HepG2 (cell line): ENCODE measurements around the gene DIPK1A. TPM values are rescaled to one million over a fixed set of nuclear protein-coding genes. Genes with fewer than 3 reads are reported as not detected.
A peak's percentile ranks its signal among the peaks of the same experiment; 100 is the strongest.

Experiments used
- CEBPG ChIP-seq: IDR thresholded peaks from 2 replicates; pipeline ENCODE4 v1.6.1; 2016
- RARA ChIP-seq: IDR thresholded peaks from 2 replicates; pipeline ENCODE4 v1.6.1; 2016; ENCODE audit warnings: missing genetic modification reagents, missing compliant biosample characterization
- ZBTB1 ChIP-seq: sonication (generic); formaldehyde crosslinking; IDR thresholded peaks from 2 replicates; pipeline ENCODE4 v1.4.0; 2020; ENCODE audit warnings: missing genetic modification reagents, borderline replicate concordance
- ZBTB10 ChIP-seq: sonication (generic); formaldehyde crosslinking; IDR thresholded peaks from 2 replicates; pipeline ENCODE4 v1.4.0; 2020; ENCODE audit warnings: missing genetic modification reagents, borderline replicate concordance
- polyA plus RNA-seq, 8 experiments: library from polyadenylated mRNA; depleted of rRNA in 3 of 8; stranded (reverse) in 7 of 8; unstranded in 1 of 8; fragments of >200 nt; fragmentation: Illumina TruSeq in 4 of 8; extraction: Trizol in 4 of 8; gene quantifications; 2 replicates each; pipeline versions ENCODE4 v1.2.1 to v1.2.3, GENCODE V29; 2011 to 2016; ENCODE audit warnings: low read depth in 4 of 8, missing spikeins in 1 of 8, mixed read lengths in 1 of 8; ENCODE audit not compliant: insufficient read depth in 1 of 8
- total RNA-seq, 5 experiments: library from RNA; depleted of rRNA; stranded (reverse); fragments of >200 nt; fragmentation: Illumina TruSeq; extraction: Trizol; gene quantifications; 2 replicates each; pipeline ENCODE4 v1.2.3, GENCODE V29; 2016; ENCODE audit warnings: low read depth in 1 of 5
- TF ChIP-seq, protein P1 (sequence below): IDR thresholded peaks from 2 replicates; pipeline ENCODE4 v1.4.0; 2020; ENCODE audit warnings: mild to moderate bottlenecking, missing genetic modification reagents
- TF ChIP-seq, protein P2 (sequence below): sonication (generic); formaldehyde crosslinking; IDR thresholded peaks from 2 replicates; pipeline ENCODE4 v1.4.0; 2020; ENCODE audit warnings: mild to moderate bottlenecking, missing genetic modification reagents

DIPK1A gene
- total and polyA plus RNA-seq, 2 of the 13 experiments (the other 11 are each of a cell fraction or from before 2014, with no cell fraction given), result 8.4 TPM

DNA sequence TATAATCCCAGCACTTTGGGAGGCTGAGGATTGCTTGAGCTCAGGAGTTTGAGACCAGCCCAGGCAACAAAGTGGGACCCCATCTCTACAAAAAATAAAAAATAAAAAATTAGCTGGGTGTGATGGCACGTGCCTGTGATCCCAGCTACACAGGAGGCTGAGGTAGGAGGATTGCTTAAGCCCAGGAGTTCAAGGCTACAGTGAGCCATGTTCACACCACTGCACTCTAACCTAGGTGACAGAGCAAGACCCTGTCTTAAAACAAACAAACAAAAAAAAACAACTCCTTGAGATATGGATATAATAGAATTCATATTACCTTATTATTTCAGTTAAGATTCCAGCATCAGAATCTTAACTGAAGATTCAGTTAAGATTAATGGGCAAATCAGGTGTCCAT is 77.1 kb downstream of the DIPK1A start (continued):
- TF ChIP-seq, protein P1, sequence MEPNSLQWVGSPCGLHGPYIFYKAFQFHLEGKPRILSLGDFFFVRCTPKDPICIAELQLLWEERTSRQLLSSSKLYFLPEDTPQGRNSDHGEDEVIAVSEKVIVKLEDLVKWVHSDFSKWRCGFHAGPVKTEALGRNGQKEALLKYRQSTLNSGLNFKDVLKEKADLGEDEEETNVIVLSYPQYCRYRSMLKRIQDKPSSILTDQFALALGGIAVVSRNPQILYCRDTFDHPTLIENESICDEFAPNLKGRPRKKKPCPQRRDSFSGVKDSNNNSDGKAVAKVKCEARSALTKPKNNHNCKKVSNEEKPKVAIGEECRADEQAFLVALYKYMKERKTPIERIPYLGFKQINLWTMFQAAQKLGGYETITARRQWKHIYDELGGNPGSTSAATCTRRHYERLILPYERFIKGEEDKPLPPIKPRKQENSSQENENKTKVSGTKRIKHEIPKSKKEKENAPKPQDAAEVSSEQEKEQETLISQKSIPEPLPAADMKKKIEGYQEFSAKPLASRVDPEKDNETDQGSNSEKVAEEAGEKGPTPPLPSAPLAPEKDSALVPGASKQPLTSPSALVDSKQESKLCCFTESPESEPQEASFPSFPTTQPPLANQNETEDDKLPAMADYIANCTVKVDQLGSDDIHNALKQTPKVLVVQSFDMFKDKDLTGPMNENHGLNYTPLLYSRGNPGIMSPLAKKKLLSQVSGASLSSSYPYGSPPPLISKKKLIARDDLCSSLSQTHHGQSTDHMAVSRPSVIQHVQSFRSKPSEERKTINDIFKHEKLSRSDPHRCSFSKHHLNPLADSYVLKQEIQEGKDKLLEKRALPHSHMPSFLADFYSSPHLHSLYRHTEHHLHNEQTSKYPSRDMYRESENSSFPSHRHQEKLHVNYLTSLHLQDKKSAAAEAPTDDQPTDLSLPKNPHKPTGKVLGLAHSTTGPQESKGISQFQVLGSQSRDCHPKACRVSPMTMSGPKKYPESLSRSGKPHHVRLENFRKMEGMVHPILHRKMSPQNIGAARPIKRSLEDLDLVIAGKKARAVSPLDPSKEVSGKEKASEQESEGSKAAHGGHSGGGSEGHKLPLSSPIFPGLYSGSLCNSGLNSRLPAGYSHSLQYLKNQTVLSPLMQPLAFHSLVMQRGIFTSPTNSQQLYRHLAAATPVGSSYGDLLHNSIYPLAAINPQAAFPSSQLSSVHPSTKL (CRISPR knock-in tag), result 0 out of 2 replicates have a peak, but pooled peaks have one; percentile 24
- TF ChIP-seq ZBTB1 (CRISPR knock-in tag) (no peak), ZBTB10 (CRISPR knock-in tag) (no peak), RARA (CRISPR knock-in tag) (peak; percentile 25; the same call in 1 of the 2 replicates), CEBPG (CRISPR knock-in tag) (peak; percentile 37; the same call in 1 of the 2 replicates)
- TF ChIP-seq, protein P2, sequence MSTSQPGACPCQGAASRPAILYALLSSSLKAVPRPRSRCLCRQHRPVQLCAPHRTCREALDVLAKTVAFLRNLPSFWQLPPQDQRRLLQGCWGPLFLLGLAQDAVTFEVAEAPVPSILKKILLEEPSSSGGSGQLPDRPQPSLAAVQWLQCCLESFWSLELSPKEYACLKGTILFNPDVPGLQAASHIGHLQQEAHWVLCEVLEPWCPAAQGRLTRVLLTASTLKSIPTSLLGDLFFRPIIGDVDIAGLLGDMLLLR (CRISPR knock-in tag), result no peak
- TF ChIP-seq, all 625 proteins: peak for 7
